K562 (cell line): ENCODE data around the gene FAM83F. TPM values are rescaled to one million over a fixed set of nuclear protein-coding genes. Genes with fewer than 3 reads are reported as not detected.
A peak's percentile ranks its signal among the peaks of the same experiment; 100 is the strongest.

ENCODE experiments used
- ATAC-seq: fragments of 200-7000 bp; cut with Tn5 transposase; 3 replicates; pipeline ENCODE4 v1.9.1; 2020; ENCODE audit warnings: moderate library complexity
- BruUV-seq: library from RNA; stranded (reverse); fragments of 400-500 nt; replicated peaks from 2 replicates; lab custom pipeline; 2021; lab: Mats Ljungman, UMichigan
- CTCF ChIA-PET: fragments of 300-600 bp; formaldehyde crosslinking; extraction: SDS; loops from one replicate; lab custom pipeline; 2021; ENCODE audit warnings: low intra/inter-chr PET ratio; lab: Yijun Ruan, JAX
- POLR2A ChIA-PET: fragments of 300-600, 350-650 bp; sonication (Branson Sonifier 250); formaldehyde crosslinking; extraction: SDS; loops from one replicate; lab custom pipeline; 2021; ENCODE audit warnings: antibody characterized with exemption, inconsistent platforms; lab: Yijun Ruan, JAX
- DNase-seq, 4 experiments: peaks; one replicate each; pipeline versions ENCODE4 v3.0.0 to v3.0.0-alpha.2; 2011 to 2018; ENCODE audit warnings: low spot score in 3 of 4, mixed read lengths in 3 of 4; ENCODE audit errors: extremely low read depth in 1 of 4
- FAIRE-seq: peaks from 2 replicates; lab custom pipeline; 2011; peaks lifted over from hg19 to GRCh38; lab: Jason Lieb, UNC
- H2AFZ ChIP-seq: 2 replicates; pipeline ENCODE4 v1.6.0; 2011; ENCODE audit warnings: low read depth, low read length, control low read depth, inconsistent platforms
- H3K27ac ChIP-seq: fragments of 200-600 bp; 3 replicates; pipeline ENCODE4 v1.8.0; 2011; ENCODE audit warnings: low read depth, mild to moderate bottlenecking, control low read depth, inconsistent platforms, low read length, moderate library complexity, mixed read lengths; ENCODE audit errors: extremely low read depth
- H3K27me3 ChIP-seq, 2 experiments: fragments of 300-600 bp in 1 of 2; 2 replicates in 1 of 2; 3 replicates in 1 of 2; pipeline versions ENCODE4 v1.6.0 to v1.8.0; 2011; ENCODE audit warnings: inconsistent platforms in 2 of 2, low read length in 2 of 2, mild to moderate bottlenecking in 1 of 2, mixed read lengths in 1 of 2, moderate library complexity in 1 of 2; ENCODE audit not compliant: control insufficient read depth in 2 of 2, insufficient read depth in 2 of 2
- H3K36me3 ChIP-seq: fragments of 300-600 bp; 3 replicates; pipeline ENCODE4 v1.8.0; 2011; ENCODE audit warnings: mild to moderate bottlenecking, low read length, inconsistent platforms; ENCODE audit not compliant: control insufficient read depth, insufficient read depth
- H3K4me1 ChIP-seq, 2 experiments: fragments of 200-600 bp in 1 of 2; replicated peaks in 1 of 2; 2 replicates in 1 of 2; 3 replicates in 1 of 2; pipeline versions ENCODE4 v1.5.1 to v1.8.0; 2011; ENCODE audit warnings: inconsistent platforms in 2 of 2, low read length in 2 of 2, mild to moderate bottlenecking in 1 of 2, mixed read lengths in 1 of 2, moderate library complexity in 1 of 2; ENCODE audit not compliant: control insufficient read depth in 2 of 2, insufficient read depth in 2 of 2
- H3K4me2 ChIP-seq: 2 replicates; pipeline ENCODE4 v1.6.1; 2011; ENCODE audit warnings: low read length, control low read depth, inconsistent platforms, mixed read lengths; ENCODE audit not compliant: insufficient read depth
- H3K4me3 ChIP-seq: fragments of 200-600 bp; sonication (generic), shearing (Covaris generic); 2 replicates; pipeline ENCODE4 v1.5.1; 2016; ENCODE audit warnings: control low read depth, inconsistent platforms
- H3K79me2 ChIP-seq: fragments of 200-600 bp; 3 replicates; pipeline ENCODE4 v1.8.0; 2011; ENCODE audit warnings: low read length, inconsistent platforms; ENCODE audit not compliant: control insufficient read depth, insufficient read depth
- H3K9ac ChIP-seq, 2 experiments: 2 replicates each; pipeline versions ENCODE4 v1.6.0 to v1.6.1; 2011; ENCODE audit warnings: low read depth in 2 of 2, low read length in 2 of 2, control low read depth in 1 of 2, inconsistent platforms in 1 of 2, mild to moderate bottlenecking in 1 of 2, mixed read lengths in 1 of 2; ENCODE audit not compliant: insufficient read depth in 1 of 2
- H3K9me1 ChIP-seq: one replicate; pipeline ENCODE4 v1.6.0; 2011; ENCODE audit warnings: inconsistent platforms, mild to moderate bottlenecking, low read length, moderate library complexity; ENCODE audit not compliant: control insufficient read depth, insufficient read depth
- H3K9me3 ChIP-seq: replicated peaks from 2 replicates; pipeline ENCODE4 v1.5.1; 2011; ENCODE audit warnings: low read depth, low read length, inconsistent platforms; ENCODE audit not compliant: control insufficient read depth, insufficient read depth
- H4K20me1 ChIP-seq: replicated peaks from 2 replicates; pipeline ENCODE4 v1.6.1; 2011; ENCODE audit warnings: low read length, inconsistent platforms, mixed read lengths; ENCODE audit not compliant: control insufficient read depth, insufficient read depth
- ZKSCAN1 ChIP-seq: fragments of 150-350 bp; IDR thresholded peaks from 2 replicates; pipeline ENCODE4 v1.6.1; 2016; ENCODE audit warnings: low read depth, low read length
- WGBS: fragments of 100-300 bp; shearing (Covaris generic); methylation state at CpG from one replicate; pipeline ENCODE4 v1.1.6; 2016; ENCODE audit warnings: low coverage, mixed read lengths; ENCODE audit not compliant: insufficient coverage; ENCODE audit errors: missing lambda C conversion rate; 5-methylcytosine and 5-hydroxymethylcytosine counted together
- in situ Hi-C: fragments of 300-500 bp; cut with MboI; formaldehyde crosslinking; loops from 4 replicates; pipeline ENCODE4 v1.15.0; 2018; ENCODE audit warnings: inconsistent platforms, mixed read lengths
- intact Hi-C: fragments of 100-400 bp; cut with micrococcal nuclease; formaldehyde crosslinking; loops from 2 replicates; pipeline ENCODE4 v1.14.2; 2022
- polyA plus RNA-seq, 8 experiments: library from polyadenylated mRNA; depleted of rRNA in 4 of 8; stranded (reverse) in 5 of 8; unstranded in 3 of 8; fragments of >200 nt; fragmentation: Nextera tagmentation in 2 of 8; fragmentation: Illumina TruSeq in 1 of 8; extraction: Ambion mirVana in 2 of 8; extraction: Trizol in 1 of 8; gene quantifications; 2 replicates each; pipeline versions ENCODE4 v1.2.1 to v1.2.3, GENCODE V29; 2011 to 2014; ENCODE audit warnings: inconsistent platforms in 1 of 8, missing spikeins in 1 of 8
- total RNA-seq, 7 experiments: library from RNA; depleted of rRNA in 6 of 7; stranded (reverse); fragments of >200 nt in 6 of 7; fragmentation: Illumina TruSeq in 2 of 7; extraction: Trizol in 2 of 7; gene quantifications; 2 replicates each; pipeline versions ENCODE4 v1.2.1 to v1.2.3, GENCODE V29; 2011 to 2021; ENCODE audit warnings: low replicate concordance in 1 of 7
- TF ChIP-seq, protein P1 (sequence below): sonication (generic); formaldehyde crosslinking; IDR thresholded peaks from 2 replicates; pipeline ENCODE4 v1.8.0; 2022; ENCODE audit warnings: mild to moderate bottlenecking, missing genetic modification reagents

FAM83F gene
- total and polyA plus RNA-seq, 9 of the 15 experiments (the other 6 are each of a cell fraction or from before 2014, with no cell fraction given), result under 0.01 to 0.13 (median 0.04) TPM; not detected in 1

DNA sequence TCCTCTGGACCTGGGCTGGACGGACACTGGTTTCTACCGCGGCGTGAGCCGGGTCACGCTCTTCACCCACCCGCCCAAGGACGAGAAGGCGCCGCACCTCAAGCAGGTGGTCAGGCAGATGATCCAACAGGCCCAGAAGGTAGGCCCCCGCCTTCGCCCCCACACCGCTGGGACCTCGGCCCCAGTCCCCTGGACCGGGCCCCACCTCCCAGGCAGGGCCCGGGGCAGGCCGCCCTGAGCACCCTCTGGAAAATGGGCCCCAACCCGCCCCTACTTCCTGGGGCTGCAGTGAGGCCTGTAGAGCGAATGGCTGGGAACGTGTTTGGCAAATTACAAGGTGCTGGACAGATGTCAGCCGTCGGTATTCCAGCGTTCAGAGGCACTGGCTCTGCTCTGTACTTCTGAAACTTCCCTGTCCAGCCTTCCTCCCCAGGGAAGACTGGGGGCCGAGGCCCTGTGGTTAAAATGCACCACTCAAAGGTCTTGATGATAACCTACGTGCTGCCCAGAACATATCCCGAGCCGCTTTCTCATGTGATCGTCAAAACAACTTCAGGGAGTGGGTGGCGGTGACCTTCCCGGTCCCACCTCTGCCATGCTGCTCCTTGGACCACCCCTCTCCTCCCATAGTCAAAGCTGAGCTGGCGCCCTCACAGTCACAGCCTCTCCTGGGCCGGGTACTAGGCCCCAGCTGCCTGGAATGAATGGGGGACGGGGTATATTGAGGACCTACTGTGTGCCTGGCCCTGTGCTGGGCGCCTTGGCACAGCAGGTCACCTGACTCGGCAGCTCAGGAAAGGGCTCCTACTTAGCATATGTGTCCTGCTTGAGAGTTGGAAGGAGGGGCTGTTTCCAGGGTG lies 869 bp downstream of the FAM83F start:
- Histone ChIP-seq H3K36me3 (no peaks in the 10 kb centered on the region), H3K4me1 (peaks cover 43% of the 10 kb centered on the region in 2 experiments), H3K79me2 (no peaks in the 10 kb centered on the region), H3K4me2 (no peak overlapping the region), H3K9me1 (no peaks in the 10 kb centered on the region), H2AFZ (no peak overlapping the region), H3K27ac (no peak overlapping the region), H3K9me3 (no peaks in the 10 kb centered on the region), H3K9ac (0 out of 4 replicates have a peak overlapping the region, but pooled peaks of 1 of the 2 experiments have one; percentile 40), H3K4me3 (no peak overlapping the region), H3K27me3 (no peaks in the 10 kb centered on the region), H4K20me1 (no peaks in the 10 kb centered on the region)
- WGBS, result 78% methylated on average over 14 of the region's 35 CpGs
- no TSS peak for BruUV-seq
- ATAC-seq (no peak), DNase-seq (no peak), FAIRE-seq (no peak)
- in situ Hi-C loops, result no loop called here
- TF ChIP-seq ZKSCAN1, result peak; percentile 75
- TF ChIP-seq, protein P1, sequence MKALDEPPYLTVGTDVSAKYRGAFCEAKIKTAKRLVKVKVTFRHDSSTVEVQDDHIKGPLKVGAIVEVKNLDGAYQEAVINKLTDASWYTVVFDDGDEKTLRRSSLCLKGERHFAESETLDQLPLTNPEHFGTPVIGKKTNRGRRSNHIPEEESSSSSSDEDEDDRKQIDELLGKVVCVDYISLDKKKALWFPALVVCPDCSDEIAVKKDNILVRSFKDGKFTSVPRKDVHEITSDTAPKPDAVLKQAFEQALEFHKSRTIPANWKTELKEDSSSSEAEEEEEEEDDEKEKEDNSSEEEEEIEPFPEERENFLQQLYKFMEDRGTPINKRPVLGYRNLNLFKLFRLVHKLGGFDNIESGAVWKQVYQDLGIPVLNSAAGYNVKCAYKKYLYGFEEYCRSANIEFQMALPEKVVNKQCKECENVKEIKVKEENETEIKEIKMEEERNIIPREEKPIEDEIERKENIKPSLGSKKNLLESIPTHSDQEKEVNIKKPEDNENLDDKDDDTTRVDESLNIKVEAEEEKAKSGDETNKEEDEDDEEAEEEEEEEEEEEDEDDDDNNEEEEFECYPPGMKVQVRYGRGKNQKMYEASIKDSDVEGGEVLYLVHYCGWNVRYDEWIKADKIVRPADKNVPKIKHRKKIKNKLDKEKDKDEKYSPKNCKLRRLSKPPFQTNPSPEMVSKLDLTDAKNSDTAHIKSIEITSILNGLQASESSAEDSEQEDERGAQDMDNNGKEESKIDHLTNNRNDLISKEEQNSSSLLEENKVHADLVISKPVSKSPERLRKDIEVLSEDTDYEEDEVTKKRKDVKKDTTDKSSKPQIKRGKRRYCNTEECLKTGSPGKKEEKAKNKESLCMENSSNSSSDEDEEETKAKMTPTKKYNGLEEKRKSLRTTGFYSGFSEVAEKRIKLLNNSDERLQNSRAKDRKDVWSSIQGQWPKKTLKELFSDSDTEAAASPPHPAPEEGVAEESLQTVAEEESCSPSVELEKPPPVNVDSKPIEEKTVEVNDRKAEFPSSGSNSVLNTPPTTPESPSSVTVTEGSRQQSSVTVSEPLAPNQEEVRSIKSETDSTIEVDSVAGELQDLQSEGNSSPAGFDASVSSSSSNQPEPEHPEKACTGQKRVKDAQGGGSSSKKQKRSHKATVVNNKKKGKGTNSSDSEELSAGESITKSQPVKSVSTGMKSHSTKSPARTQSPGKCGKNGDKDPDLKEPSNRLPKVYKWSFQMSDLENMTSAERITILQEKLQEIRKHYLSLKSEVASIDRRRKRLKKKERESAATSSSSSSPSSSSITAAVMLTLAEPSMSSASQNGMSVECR, result no peak
- intact Hi-C loops, result loop anchor here (5.0 kb wide), 1 partner anchor 63 kb away; no protein-coding TSS in a partner anchor
- ChIA-PET POLR2A (interaction anchor here (0.6 to 0.8 kb wide), 3 partner anchors 24 to 475 kb away, joined by 3 read pairs; partner anchors contain the start of gene ATF4), CTCF (no interaction called here)
